Right lung (tissue), 5 donors: Measurements from ENCODE around the gene ZFHX3. TPM values are rescaled to one million over a fixed set of nuclear protein-coding genes. Genes with fewer than 3 reads are reported as not detected.
A peak's percentile ranks its signal among the peaks of the same experiment; 100 is the strongest.

Experiments used
- DNase-seq, 2 donors: peaks; one replicate each; pipeline ENCODE4 v3.0.0-alpha.2; 2013
- polyA plus RNA-seq, 5 donors: library from polyadenylated mRNA; unstranded; fragments of 120-200 nt; gene quantifications; one replicate each; pipeline versions ENCODE4 v1.2.1 to v1.2.3, GENCODE V29; 2013; ENCODE audit warnings: inconsistent platforms in 1 of 5, low replicate concordance in 1 of 5; ENCODE audit not compliant: insufficient read length in 5 of 5, insufficient read depth in 1 of 5

ZFHX3 gene
- polyA plus RNA-seq, 5 donors = 20.7 to 34.7 (median 26.6) TPM

DNA sequence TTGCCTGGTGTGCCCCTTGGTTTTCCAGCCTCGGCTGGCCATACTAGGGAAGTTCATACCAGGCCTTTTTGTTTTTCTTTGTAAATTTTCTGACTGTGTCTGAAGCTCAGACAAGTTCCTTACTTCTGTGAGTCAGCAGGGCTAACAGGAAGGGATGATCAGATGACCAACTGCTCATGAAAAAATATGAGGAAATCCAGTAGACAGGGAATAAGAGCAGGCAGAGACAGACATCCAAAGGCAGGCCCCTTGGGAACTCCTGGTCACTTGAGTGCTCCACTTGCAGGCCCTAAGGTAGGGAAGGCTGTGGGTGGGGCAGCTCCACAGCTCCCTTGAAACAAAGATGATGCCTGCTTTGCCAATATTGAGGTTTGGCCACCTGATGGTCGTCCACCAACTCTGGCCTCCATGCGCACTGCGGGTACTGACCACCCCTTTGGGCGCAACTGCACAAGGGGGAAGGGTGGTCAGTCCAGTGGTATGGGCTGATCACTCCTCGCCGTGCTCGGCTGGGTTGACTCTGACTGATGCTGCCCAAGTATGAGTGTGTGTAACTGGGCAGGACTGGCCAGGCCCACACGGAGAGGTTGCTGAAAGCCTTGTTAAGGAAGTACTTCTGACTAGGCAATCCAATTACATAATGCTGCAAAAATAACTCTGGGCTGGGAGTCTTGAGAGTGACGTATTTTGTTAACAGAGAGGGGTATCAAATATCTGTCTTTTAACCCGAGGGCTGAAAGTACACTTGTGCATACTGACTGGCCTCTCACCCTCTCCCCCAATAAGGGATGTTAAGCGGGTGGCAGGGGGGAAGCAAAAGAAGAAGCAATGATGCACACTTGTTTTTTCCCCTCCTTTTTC lies 20.8 kb upstream of the ZFHX3 start:
- no peak for DNase-seq

GRCh38 chr16:73067671-73068540 lies 20.0 kb upstream of the ZFHX3 start:
- no peak for DNase-seq

- DNase-seq = no peak
Measured at GRCh38 chr16:73066927-73067670, 19.2 kb upstream of the ZFHX3 start.

GRCh38 chr16:73066331-73066926 lies 18.5 kb upstream of the ZFHX3 start:
- no peak for DNase-seq

GRCh38 chr16:73065632-73066330 lies 17.9 kb upstream of the ZFHX3 start:
- no peak for DNase-seq

DNA sequence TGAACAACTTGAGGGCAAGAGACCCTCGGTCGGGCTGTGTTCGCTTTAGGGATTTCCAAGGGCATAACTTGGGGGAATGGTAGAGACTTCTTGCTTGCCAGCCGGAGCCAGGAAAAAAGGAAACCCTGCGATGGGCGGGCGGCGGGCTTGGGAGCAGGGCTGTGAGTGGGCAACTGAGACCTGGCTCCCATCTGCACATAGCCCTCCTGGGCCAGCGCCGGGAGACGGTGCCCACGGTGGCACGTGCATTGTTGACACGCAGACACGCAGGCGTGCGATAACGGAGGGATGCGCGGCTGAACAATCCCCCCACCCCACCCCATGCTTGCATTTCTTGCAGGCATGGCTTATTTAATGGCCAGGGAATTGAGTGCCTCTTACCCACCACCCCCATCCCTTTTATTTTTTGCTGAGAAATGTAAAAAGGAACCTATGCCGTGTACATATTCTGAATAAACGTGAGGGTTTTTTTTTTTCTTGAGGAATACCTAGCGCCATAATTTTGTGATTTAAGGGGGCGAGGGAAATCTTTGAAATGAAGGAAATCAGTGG lies 17.1 kb upstream of the ZFHX3 start:
- DNase-seq = no peak

- DNase-seq = no peak
Measured at GRCh38 chr16:73064212-73064993, 16.5 kb upstream of the ZFHX3 start.

GRCh38 chr16:73063854-73064211 lies 15.9 kb upstream of the ZFHX3 start:
- no peak for DNase-seq

DNA sequence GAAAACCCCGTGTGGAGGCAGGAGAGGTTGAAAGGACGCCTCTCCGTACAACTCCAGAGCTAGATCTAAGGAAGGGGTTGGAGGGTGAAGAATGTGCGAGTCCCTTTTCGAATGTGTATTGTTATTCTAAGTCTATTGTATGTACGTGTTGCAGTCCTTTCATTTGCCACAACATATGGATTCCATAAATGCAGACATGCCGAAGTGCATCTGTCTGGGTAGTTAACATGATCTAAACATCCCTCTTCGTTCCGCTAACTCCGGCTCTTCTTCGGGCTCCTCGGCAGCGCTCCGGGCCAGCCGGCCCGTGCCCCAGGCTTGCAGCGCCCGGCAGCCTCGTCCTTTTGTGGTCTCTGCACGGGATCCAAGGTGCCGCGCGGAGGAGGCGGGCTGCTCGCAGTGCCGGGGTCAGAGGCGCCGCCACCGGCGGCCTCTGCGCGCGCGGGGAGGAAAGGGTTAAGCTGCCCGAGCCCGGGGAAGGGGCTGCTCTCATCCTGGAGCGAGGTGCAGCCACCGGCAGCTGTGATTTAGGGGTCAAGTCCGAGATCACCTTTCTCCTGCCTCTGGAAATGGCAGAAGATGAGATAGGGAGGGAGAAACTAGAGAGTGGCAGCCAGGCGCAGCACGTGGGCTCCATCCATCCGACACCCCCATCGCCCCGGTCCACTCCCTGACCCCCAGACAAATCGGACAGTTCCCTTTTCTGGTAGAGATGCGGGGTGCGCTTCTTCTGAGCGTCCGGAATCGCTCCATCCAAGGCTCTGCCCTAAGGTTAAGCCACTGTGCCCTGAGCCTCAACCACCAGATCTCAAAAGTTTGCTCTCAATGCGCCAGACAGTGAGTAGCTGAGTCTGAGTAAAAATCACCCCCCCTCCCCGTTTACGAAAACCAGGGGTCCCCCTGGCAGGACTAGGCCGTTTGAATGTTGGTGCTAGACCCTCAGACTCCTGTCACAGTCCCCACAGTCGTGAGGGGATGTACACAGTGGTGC lies 15.1 kb upstream of the ZFHX3 start:
- DNase-seq = no peak

DNA sequence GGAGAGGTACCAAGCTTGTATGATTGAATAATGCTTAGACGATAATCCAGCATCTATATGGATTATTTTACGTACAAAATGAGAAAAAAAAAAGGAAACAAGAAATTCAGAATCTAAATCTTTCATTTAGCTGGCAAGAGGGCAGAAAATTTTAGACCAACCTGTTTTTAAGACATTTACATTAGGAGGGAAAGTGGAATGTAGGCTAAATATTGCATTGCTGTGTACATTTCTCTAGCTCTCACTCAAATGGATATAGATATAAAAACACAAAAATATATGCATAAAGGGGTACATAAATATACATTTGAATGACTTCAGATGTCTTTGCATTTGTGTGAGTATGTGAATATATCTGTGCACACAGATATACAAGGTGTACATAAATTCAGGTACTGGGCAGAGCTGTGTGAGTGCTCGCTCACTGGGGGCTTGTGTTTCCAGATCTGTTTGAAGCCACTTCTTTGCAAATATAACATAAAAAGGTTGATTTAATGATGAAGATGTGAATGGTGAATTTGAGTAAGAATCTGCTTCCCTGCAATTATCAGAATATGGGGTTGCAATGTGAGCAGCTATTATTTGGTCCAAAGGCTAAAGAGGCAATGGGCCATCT lies 14.2 kb upstream of the ZFHX3 start:
- DNase-seq = no peak

- DNase-seq = no peak
Measured at GRCh38 chr16:73060892-73061490, 13.1 kb upstream of the ZFHX3 start.

DNA sequence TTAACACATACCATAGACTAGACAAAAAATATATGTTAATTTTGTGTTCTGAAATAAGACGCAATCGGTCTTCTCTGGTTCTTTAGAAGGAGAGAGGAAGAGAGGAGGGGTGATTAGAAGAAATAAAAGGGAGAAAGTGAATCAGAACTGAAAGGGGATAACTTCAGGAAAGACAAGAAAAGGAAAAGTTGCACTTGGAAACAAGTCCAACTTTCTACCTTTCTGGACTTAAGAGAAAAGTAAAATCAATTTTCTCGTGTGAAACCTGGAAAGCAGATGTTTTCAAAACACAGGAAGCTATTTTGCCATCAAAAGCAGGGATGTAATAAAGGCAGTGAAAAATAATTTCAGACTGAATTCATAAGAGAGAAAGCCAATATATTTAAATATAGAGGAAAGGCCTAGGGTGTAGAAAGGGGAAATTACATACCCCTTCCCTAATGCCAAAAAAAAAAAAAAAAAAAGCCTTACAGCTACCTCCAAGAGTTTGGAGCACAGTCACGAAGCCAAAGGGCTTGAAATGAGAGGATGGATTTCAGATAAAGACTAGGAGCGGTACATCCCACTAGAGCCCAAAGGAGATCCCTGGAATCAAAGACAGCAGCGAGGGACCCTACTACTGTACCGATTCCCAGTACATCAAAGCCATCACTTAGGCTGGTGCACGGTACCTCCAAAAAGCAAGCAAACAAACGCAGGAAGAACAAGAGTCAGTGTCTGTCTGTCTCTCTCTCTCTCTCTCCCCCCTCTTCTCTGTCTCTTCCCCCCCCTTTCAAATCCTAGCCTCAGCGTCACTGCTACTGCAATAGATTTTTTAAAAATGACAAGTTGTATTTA lies 12.1 kb upstream of the ZFHX3 start:
- DNase-seq = no peak

DNA sequence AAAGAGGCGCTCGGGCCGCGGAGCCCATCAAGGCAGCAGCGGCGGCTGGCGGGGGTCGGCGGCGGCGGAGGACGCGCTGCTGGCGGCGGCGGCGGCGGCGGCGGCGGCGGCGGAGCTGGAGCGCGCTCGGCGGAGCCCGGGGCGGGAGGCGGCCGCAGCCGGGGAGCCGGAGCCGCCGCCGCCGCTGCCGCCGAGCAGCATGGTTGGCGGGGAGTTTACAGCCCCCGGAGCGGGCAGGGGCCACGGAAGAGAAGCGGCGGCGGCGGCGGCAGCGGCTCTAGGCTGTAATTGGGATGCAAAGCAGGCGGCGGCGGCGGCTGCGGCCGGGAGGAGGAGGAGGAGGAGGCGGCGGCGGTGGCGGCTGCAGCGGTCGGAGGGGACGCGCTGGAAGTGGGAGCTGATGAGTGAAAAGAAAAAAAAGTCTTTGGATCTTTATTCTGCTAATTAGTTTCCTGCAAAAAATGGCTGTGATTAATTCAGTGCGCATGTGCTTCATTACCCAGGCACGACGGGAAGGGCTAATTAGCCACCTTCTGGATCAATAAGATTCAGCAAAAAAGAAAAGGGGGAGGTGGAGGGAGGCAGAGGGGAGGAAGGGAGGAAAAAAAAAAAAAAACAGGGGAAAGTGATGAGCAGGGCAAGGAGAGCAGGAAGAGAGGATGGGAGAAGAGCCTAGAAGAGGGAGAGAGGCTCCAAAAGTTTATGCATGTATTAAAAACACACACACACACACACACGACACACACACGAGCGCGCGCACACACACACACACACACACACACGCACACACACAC lies 10.9 kb upstream of the ZFHX3 start:
- DNase-seq = peak in 1 of 2 donors; percentile 72

DNA sequence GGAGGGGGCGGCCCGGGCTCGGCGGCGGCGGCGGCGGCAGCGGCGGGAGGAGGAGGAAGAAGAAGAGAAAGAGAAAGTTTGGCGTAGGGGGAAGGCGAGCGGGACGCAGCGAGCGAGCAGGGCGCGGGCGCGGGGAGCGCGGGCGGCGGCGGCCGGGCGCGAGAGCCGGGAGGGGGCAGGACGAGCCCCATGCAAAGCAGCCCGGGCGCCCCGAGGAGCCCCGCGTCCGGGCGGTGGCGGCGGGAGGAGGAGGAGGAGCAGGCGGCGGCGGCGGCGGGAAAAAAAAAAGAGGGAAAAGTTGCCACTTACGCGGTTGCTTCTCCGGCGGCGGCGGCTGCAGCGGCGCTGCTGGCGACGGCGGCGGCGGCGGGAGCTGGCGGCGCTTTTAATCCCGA lies 10.3 kb upstream of the ZFHX3 start:
- DNase-seq = no peak

DNA sequence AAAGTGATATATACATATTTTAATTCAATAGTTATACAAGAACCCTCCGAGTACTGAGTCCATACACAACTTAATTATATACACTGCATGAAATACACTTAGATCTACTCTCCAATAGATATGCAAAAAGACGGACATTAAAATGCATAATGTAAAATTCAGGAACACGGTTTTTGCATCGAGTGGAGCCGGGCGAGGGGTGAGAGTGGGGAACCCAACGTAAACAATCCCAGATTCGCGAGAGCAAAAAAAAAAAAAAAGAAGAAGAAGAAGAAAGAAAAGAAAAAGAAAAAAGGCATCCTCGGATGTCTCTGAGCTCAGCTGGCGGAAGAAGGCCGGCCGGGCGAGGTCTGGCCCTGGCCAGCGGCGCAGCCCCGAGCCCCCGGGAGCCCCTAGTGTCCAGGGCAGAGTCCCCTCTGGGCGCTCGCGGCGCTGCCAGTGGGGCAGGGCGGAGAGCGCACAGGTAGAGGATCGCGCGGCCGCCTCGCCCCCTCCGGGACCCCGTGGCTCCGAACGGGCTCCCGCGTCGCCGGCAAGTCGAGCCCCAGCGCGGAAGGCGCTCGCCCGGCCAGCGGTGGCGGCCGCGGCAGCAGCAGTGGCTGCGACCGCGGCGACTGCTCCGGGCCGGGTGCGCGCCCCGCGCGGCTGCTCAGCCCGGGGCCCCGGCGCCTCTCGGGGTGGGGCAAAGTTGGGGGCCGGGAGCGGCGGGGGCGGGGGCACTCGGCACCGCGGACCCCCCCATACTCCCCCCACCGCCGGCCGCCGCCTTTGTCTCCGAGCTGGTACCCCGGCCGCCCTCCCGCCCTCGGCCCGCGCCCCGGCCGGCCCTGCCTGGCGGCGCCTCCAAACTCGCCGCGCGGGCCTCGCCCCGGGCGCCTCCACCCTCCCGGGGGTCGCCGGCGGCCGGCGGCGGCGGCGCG lies 9.6 kb upstream of the ZFHX3 start:
- DNase-seq = no peak
